Activated CD4-positive, alpha-beta T cell treated with anti-CD3 and anti-CD28 coated beads, Interleukin-10, Interleukin-2, amounts not matched to agents 100 ng/mL and 50 ng/mL, durations not matched to agents 16 hours and 8 hours (primary cell): Measurements from ENCODE around the gene GPR65.

Source experiments
- DNase-seq: peaks from one replicate; pipeline ENCODE4 v3.0.0-alpha.2; 2020

GPR65 gene

GRCh38 chr14:88005050-88005481 is at the start of gene GPR65:
Gene GPR65, plus strand, starts transcription at chr14:88005135. Its CDS starts 5,713 bp downstream, at chr14:88010848.
- peak; percentile 84 for DNase-seq

- no peak for DNase-seq
Measured at GRCh38 chr14:87955501-87955900, 49.4 kb upstream of the GPR65 start.

GRCh38 chr14:87960013-87960787 is 44.7 kb upstream of the GPR65 start:
- no peak for DNase-seq

- no peak for DNase-seq
Measured at GRCh38 chr14:87961246-87961645, 43.7 kb upstream of the GPR65 start.

- no peak for DNase-seq
Measured at GRCh38 chr14:87966816-87967215, 38.1 kb upstream of the GPR65 start.

GRCh38 chr14:87967496-87967895 is 37.4 kb upstream of the GPR65 start:
- DNase-seq: no peak

- DNase-seq: no peak
Measured at GRCh38 chr14:87971010-87971409, 33.9 kb upstream of the GPR65 start.

GRCh38 chr14:87975636-87976035 is 29.3 kb upstream of the GPR65 start:
- DNase-seq: no peak

GRCh38 chr14:87979689-87980088 is 25.2 kb upstream of the GPR65 start:
- DNase-seq: no peak

- no peak for DNase-seq
Measured at GRCh38 chr14:87989221-87989955, 15.5 kb upstream of the GPR65 start.

GRCh38 chr14:87989956-87990299 is 15.0 kb upstream of the GPR65 start:
- DNase-seq: no peak

- DNase-seq: no peak
Measured at GRCh38 chr14:87990682-87991081, 14.3 kb upstream of the GPR65 start.

- DNase-seq: no peak
Measured at GRCh38 chr14:87992346-87992717, 12.6 kb upstream of the GPR65 start.

GRCh38 chr14:87992718-87993628 is 12.0 kb upstream of the GPR65 start, which contains the start of gene GALC:
Gene GALC, minus strand, starts transcription at chr14:87993182. Its CDS starts 18 bp downstream, at chr14:87993164.
- peak; percentile 97 for DNase-seq

GRCh38 chr14:87994974-87995373 is 10.0 kb upstream of the GPR65 start:
- DNase-seq: peak; percentile 85

GRCh38 chr14:87995500-87996290 is 9.2 kb upstream of the GPR65 start:
- DNase-seq: no peak

GRCh38 chr14:87996291-87996592 is 8.7 kb upstream of the GPR65 start:
- DNase-seq: no peak

- DNase-seq: no peak
Measured at GRCh38 chr14:87998482-87998881, 6.5 kb upstream of the GPR65 start.

- DNase-seq: no peak
Measured at GRCh38 chr14:87999277-87999676, 5.7 kb upstream of the GPR65 start.

- DNase-seq: no peak
Measured at GRCh38 chr14:88002421-88003075, 2.4 kb upstream of the GPR65 start.

GRCh38 chr14:88003425-88003824 is 1.5 kb upstream of the GPR65 start:
- no peak for DNase-seq

- no peak for DNase-seq
Measured at GRCh38 chr14:88004506-88005036, 364 bp upstream of the GPR65 start.
